ENCODE results near the gene PGAP6.
"Not testable (repeated sequence)": the region's sequence is repeated elsewhere in the genome, so short reads cannot be mapped to it uniquely, and the experiment has no call there.

Gene PGAP6

GRCh38 chr16:364595-365491 is 16.9 kb downstream of the PGAP6 start:
- no peak for DNase-seq (ENCODE audit: low read depth)

- no peak for DNase-seq (ENCODE audit: low read depth)
These were observed 17.9 kb downstream of the PGAP6 start for GRCh38 chr16:363766-364490.

GRCh38 chr16:363110-363765 is 18.5 kb downstream of the PGAP6 start:
- DNase-seq (ENCODE audit: low read depth), result no peak

GRCh38 chr16:362702-362999 is 19.1 kb downstream of the PGAP6 start:
- not testable (repeated sequence) for DNase-seq (ENCODE audit: low read depth)

GRCh38 chr16:361872-362701 is 19.7 kb downstream of the PGAP6 start:
- peak; percentile 64 for DNase-seq (ENCODE audit: low read depth)

GRCh38 chr16:361341-361871 is 20.4 kb downstream of the PGAP6 start:
- no peak for DNase-seq (ENCODE audit: low read depth)

- no peak for DNase-seq (ENCODE audit: low read depth)
These were observed 21.0 kb downstream of the PGAP6 start for GRCh38 chr16:360698-361336.

- DNase-seq (ENCODE audit: low read depth), result no peak
These were observed 21.7 kb downstream of the PGAP6 start for GRCh38 chr16:359871-360697.

- DNase-seq (ENCODE audit: low read depth), result no peak
These were observed 22.6 kb downstream of the PGAP6 start for GRCh38 chr16:359067-359763.

- DNase-seq (ENCODE audit: low read depth), result no peak
These were observed 25.0 kb downstream of the PGAP6 start for GRCh38 chr16:356741-357140.

- DNase-seq (ENCODE audit: low read depth), result peak; percentile 43
These were observed 26.8 kb downstream of the PGAP6 start for GRCh38 chr16:354971-355461.

GRCh38 chr16:354291-354881 is 27.4 kb downstream of the PGAP6 start:
- no peak for DNase-seq (ENCODE audit: low read depth)

GRCh38 chr16:353404-354290 is 28.1 kb downstream of the PGAP6 start:
- no peak for DNase-seq (ENCODE audit: low read depth)

GRCh38 chr16:352547-353403 is 29.0 kb downstream of the PGAP6 start, which contains the start of gene AXIN1:
AXIN1 (minus strand) TSS chr16:352723; CDS start chr16:347025, 5,698 bp downstream.
- DNase-seq (ENCODE audit: low read depth), result peak; percentile 100

- no peak for DNase-seq (ENCODE audit: low read depth)
These were observed 29.8 kb downstream of the PGAP6 start for GRCh38 chr16:351804-352520.

- no peak for DNase-seq (ENCODE audit: low read depth)
These were observed 31.6 kb downstream of the PGAP6 start for GRCh38 chr16:350203-350602.
